GM19467 (cell line): Measurements from ENCODE around the gene PRICKLE1.

Experiments used
- ATAC-seq: cut with Tn5 transposase; IDR thresholded peaks from one replicate; pipeline ENCODE4 v1.9.1; 2021; ENCODE audit warnings: mild to moderate bottlenecking, moderate library complexity; ENCODE audit not compliant: unreplicated experiment

PRICKLE1 gene

GRCh38 chr12:42589465-42590329, at the start of gene PRICKLE1:
Gene PRICKLE1, minus strand, starts transcription at chr12:42589746. Its CDS starts 117,230 bp downstream, at chr12:42472516.
- peak; percentile 85 for ATAC-seq

GRCh38 chr12:42638697-42639096, 49.2 kb upstream of the PRICKLE1 start:
- ATAC-seq, result no peak

GRCh38 chr12:42638011-42638410, 48.5 kb upstream of the PRICKLE1 start:
- no peak for ATAC-seq

- no peak for ATAC-seq
Measured at GRCh38 chr12:42636993-42637392, 47.4 kb upstream of the PRICKLE1 start.

- ATAC-seq, result no peak
Measured at GRCh38 chr12:42633594-42633993, 44.0 kb upstream of the PRICKLE1 start.

- no peak for ATAC-seq
Measured at GRCh38 chr12:42631513-42631912, 42.0 kb upstream of the PRICKLE1 start.

GRCh38 chr12:42630314-42630713, 40.8 kb upstream of the PRICKLE1 start:
- ATAC-seq, result no peak

- no peak for ATAC-seq
Measured at GRCh38 chr12:42627151-42627550, 37.6 kb upstream of the PRICKLE1 start.

GRCh38 chr12:42625611-42626010, 36.1 kb upstream of the PRICKLE1 start:
- ATAC-seq, result no peak

- no peak for ATAC-seq
Measured at GRCh38 chr12:42617622-42618021, 28.1 kb upstream of the PRICKLE1 start.

- ATAC-seq, result no peak
Measured at GRCh38 chr12:42615006-42615405, 25.5 kb upstream of the PRICKLE1 start.

- no peak for ATAC-seq
Measured at GRCh38 chr12:42612231-42612613, 22.7 kb upstream of the PRICKLE1 start.

GRCh38 chr12:42611571-42612230, 22.2 kb upstream of the PRICKLE1 start:
- no peak for ATAC-seq

GRCh38 chr12:42609605-42610004, 20.1 kb upstream of the PRICKLE1 start:
- no peak for ATAC-seq

- ATAC-seq, result no peak
Measured at GRCh38 chr12:42608196-42608825, 18.8 kb upstream of the PRICKLE1 start.

- ATAC-seq, result no peak
Measured at GRCh38 chr12:42607584-42608058, 18.1 kb upstream of the PRICKLE1 start.

GRCh38 chr12:42606471-42606870, 16.9 kb upstream of the PRICKLE1 start:
- ATAC-seq, result no peak

- ATAC-seq, result no peak
Measured at GRCh38 chr12:42605685-42606084, 16.1 kb upstream of the PRICKLE1 start.

GRCh38 chr12:42603246-42603990, 13.9 kb upstream of the PRICKLE1 start:
- no peak for ATAC-seq

- ATAC-seq, result no peak
Measured at GRCh38 chr12:42593874-42594273, 4.3 kb upstream of the PRICKLE1 start.
